Fibroblast of skin of left quadriceps (primary cell): ENCODE results near the gene NFXL1.
A peak's percentile ranks its signal among the peaks of the same experiment; 100 is the strongest.

Experiments used
- DNase-seq, 2 experiments: peaks; one replicate each; pipeline ENCODE4 v3.0.0-alpha.2; 2013; ENCODE audit warnings: low read depth in 2 of 2

The NFXL1 gene

DNA sequence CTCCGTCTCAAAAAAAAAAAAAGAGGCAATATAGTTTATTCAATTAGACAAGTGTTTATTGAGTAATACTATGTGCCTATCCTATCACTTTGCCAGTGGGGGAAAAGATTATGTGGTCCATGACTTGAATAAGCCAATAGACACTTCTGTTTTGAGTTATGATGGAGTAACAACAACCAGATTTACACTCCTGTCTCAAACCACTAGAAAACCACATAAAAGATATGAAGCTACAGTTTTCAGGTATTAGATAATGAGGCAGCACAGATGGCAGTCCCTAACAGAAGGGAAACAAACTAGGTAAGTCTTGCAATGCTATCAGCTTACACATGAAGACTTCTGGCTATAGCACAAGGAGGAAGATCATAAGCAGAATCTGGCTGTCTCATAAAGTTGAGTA lies 22.5 kb downstream of the NFXL1 start:
- no peak for DNase-seq

DNA sequence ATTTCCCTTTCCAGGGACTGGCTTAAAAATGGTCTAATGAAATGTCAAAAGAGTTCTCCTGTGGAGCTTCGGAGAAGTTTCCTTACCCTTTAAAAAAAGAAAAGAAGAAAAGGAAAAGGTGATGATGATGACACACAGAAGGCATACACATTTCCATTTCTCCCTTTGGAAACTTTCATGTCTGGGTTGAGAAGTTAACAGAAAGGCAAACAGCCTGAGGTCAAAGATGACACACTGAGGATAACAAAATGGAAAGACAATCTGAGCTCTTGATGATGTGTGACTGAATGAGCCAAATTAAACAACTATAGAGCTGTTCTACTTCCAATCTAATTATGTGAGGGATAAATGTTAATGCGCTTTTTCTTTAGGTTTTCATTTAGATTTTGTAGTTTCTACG lies 32.2 kb downstream of the NFXL1 start:
- DNase-seq, result no peak

GRCh38 chr4:47879458-47879857 lies 34.9 kb downstream of the NFXL1 start:
- no peak for DNase-seq

DNA sequence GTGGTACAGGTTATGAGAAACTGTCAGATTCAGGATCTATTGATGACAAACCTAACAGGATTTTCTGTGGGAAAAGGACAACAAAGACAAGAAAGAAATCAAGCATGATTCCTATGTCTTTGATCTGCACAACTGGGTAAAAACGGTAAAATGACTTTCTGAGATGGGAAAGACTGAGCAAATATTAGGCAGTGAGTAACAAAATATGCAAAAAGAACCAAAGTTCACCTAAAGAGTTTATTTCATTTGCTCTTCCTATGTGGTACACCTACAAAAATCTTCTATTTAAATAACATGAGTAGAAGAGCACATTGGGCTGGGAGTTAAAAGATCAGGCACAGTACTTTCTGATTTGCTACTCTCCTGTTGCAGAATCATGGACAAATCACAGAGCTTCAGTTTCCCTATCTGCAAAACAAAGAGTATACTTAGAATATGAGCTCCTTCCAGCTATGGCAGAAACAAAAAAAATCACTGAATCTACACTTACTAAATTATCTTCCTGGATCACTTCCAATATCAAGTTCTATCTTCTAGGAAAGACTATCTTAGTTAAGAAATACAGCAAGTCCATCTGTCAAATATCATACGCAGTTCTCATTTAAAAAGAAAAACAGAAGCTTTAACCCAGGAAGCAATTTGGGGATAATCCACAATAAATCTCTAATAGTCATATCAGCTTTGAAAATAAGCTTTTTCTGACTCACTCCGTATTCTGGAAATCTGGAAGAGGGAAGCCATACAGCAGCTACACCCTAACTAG lies 37.4 kb downstream of the NFXL1 start:
- DNase-seq, result no peak

DNA sequence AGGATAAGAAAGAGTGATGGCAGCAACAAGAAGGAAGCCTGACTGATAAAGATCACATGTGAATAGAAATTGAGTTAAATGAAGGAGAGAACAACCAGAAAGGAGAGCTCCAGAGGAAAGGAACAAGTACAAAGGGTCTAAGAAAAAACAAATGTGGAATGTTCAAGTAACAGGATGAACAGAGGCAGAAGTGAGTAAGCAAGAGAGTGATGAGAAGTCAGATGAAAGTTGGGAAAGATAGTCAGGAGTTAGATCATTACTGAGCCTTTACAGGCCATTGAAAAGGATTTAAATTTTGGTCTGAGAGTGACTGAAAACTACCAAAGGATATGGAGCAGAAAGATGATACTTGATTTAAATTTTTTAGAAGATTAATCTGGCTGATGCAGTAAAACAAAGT lies 38.1 kb downstream of the NFXL1 start:
- no peak for DNase-seq

DNA sequence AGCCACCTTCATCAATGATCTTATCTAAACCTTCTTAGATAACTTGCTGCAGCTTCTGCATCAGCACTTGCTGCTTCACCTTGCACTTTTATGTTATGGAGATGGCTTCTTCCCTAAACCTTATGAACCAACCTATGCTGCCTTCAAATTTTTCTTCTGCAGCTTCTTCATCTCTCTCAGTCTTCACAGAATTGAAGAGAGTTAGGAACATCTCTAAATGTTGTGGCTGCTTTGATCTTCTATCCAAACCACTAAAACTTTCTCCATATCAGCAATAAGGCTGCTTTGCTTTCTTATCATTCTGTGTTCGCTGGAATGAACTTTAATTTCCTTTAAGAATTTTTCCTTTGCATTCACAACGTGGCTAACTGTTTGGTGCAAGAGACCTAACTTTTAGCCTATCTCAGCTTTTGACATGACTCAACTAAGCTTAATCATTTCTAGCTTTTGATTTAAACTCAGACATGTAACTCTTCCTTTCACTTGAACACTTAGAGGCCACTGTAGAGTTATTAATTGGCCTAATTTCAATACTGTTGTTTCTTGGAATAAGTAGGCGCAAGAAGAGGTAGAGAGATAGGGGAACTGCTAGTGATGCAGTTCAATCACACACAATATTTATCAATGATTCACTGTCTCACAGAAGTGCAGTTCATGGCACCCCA lies 40.4 kb downstream of the NFXL1 start:
- no peak for DNase-seq

GRCh38 chr4:47863486-47863885 lies 50.9 kb downstream of the NFXL1 start:
- no peak for DNase-seq

- peak; percentile 49 to 53 for DNase-seq
Observed at GRCh38 chr4:47862297-47862696, 52.1 kb downstream of the NFXL1 start.

GRCh38 chr4:47860305-47860704 lies 54.1 kb downstream of the NFXL1 start:
- no peak for DNase-seq

GRCh38 chr4:47858006-47858405 lies 56.4 kb downstream of the NFXL1 start:
- DNase-seq, result no peak

DNA sequence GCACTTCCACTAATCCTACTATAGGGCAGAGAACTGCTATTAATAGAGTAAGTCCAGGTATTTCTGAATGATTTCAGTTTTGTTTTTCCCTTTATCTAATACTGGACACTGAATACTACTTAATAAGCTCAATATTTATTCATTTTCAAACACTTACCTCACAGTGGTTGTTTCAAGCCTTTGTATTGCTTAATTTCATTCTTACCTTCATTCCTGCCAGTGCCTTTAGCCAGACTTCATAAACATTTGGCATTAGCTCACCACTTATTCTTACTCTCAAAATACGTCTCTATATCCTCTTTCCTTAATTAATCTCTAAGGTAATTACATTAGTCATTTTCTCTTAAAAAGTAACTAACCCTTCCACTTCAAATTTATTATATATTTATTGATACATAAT lies 57.7 kb downstream of the NFXL1 start:
- DNase-seq, result no peak

DNA sequence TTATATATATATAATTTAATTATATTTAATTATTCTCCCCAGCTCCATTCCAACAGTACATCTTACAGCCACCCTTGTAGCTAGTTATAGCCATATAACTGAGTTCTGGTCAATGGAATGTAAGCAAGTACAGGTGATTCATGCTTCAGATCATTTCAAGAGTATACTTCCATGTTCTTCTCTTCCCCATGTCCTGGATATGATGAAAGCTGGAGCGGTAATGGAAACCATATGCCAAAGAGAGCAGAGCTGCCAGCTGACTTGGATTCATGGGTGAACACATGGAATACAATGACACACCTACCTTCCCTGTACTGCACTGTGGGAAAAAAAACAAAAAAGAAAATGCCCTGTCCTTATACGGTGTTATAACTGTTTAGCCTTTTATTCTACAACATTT lies 59.0 kb downstream of the NFXL1 start:
- DNase-seq, result peak; percentile 87 to 88

GRCh38 chr4:47852136-47852535 lies 62.2 kb downstream of the NFXL1 start:
- DNase-seq, result peak in 1 of 2 experiments; percentile 47

GRCh38 chr4:47849466-47849865 lies 64.9 kb downstream of the NFXL1 start:
- no peak for DNase-seq

- DNase-seq, result no peak
Observed at GRCh38 chr4:47848041-47848440, 66.3 kb downstream of the NFXL1 start.

DNA sequence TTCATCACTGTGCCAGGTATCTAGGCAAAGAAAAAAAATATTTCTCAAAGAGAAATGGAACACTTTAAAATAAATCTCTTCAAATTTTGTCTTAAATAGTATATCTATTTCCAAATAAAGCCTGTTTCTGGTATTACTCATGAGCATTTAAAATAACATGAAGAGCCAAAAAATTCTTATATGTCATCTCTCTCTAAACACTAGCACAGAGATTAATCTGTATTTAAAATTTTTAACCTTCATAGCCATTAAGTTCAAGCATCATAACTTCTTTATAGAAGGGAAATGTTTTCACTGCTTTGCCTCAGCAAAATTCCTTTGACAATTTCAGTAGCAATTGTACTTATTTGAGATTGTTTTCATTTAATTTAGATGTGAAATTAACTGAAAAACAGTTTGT lies 71.4 kb downstream of the NFXL1 start:
- no peak for DNase-seq

DNA sequence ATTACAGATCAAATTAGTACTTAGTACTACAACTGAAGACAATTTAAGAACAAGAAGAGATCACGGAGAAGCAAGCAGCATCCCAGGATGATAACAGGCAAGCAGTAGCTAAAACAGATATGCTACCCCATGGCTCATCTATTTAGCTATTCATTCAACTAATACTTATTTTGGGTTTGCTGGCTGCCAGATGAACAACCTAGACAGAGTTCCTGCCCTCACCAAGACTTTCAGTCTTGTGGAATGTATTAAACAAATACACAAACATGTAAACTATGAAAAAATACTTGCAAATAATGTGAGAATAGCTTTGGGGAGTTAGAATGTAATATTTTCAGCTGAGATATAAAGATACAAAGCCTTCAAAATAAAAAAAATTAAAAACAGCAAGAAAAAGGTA lies 74.1 kb downstream of the NFXL1 start:
- DNase-seq, result no peak

DNA sequence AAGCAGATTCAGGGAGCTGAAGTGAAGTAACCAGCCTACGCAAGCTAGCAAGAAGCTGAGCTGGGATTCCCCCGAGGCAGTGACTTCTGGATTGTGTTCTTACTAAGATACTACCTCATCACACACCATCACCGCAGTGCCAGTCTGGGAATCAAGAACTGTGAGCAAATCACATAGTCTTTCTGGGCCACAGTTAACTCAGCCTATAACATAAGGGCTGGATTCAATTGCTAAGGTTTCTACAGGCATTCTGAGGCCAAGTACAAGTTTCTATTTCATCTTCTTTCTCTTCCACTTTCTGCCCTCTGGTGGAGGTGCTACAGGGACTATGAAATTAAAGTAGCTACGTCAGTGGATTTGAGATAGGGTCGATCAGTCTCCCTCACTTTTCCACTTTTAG lies 75.1 kb downstream of the NFXL1 start:
- no peak for DNase-seq

GRCh38 chr4:47838445-47838844 lies 75.9 kb downstream of the NFXL1 start:
- DNase-seq, result no peak

GRCh38 chr4:47837908-47838294 lies 76.5 kb downstream of the NFXL1 start, which contains the start of gene CORIN:
Gene CORIN (minus strand): TSS chr4:47838067. CDS start chr4:47837949, 118 bp downstream.
- DNase-seq, result no peak

DNA sequence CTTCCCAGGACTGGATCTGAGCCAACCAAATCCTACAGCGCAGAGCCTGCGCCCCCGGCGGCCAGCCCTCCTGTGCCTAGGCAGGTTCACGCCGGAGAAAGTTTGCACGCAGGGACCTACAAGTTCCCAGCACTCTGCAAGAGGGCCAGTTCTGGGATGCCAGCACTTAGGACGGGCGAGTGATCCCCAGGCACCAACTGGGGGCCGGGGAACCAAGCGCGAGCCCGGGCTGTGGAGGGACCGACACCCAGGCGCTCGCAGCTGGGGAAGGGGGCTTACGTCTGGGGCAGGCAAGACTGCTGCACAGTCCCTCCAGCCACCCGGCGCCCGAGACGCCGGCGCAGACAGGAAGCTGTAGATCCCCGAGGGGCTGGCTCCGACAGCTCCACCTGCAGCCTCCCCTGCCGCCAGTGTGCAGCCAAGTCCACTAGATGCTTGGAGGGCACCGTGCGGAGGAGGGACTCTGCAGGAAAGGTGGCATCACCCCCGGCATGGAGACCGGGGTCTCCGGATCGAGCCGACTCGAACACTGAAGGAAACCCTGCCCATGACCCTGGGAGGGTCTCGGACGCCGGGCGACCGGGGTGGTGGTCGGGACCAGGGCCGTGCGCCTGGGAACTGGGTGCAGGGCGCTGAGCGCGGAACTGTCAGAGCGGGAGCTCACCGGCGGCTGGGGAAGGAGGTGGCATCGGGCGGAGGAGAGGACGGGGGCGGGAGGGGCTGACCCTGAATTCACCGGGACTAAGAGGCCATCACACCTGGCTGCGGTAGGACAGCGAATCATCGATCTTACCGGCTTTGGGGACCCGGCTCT lies 77.1 kb downstream of the NFXL1 start:
- no peak for DNase-seq

- peak; percentile 61 to 67 for DNase-seq
Observed at GRCh38 chr4:47836641-47837093, 77.7 kb downstream of the NFXL1 start.
